DMS53 treated with DMSO at 0.1 percent for 48 hours (cell line): ENCODE results near the gene IGSF3.
"Not testable (repeated sequence)": the region's sequence is repeated elsewhere in the genome, so short reads cannot be mapped to it uniquely, and the experiment has no call there.

ENCODE experiments used
- DNase-seq: peaks from one replicate; lab custom pipeline; 2025; ENCODE audit not compliant: unreplicated experiment; lab: John Stamatoyannopoulos, UW

Gene IGSF3

GRCh38 chr1:116664366-116664977 lies 3.1 kb downstream of the IGSF3 start:
- DNase-seq = no peak

GRCh38 chr1:116663821-116664220 lies 3.7 kb downstream of the IGSF3 start:
- DNase-seq = no peak

GRCh38 chr1:116661633-116662032 lies 5.9 kb downstream of the IGSF3 start:
- no peak for DNase-seq

- not testable (repeated sequence) for DNase-seq
Observed at GRCh38 chr1:116658645-116659044, 8.9 kb downstream of the IGSF3 start.

- DNase-seq = not testable (repeated sequence)
Observed at GRCh38 chr1:116657836-116658235, 9.7 kb downstream of the IGSF3 start.

GRCh38 chr1:116654351-116654750 lies 13.2 kb downstream of the IGSF3 start:
- no peak for DNase-seq

GRCh38 chr1:116652598-116652997 lies 14.9 kb downstream of the IGSF3 start:
- DNase-seq = not testable (repeated sequence)

- not testable (repeated sequence) for DNase-seq
Observed at GRCh38 chr1:116650781-116651180, 16.8 kb downstream of the IGSF3 start.

GRCh38 chr1:116649041-116649440 lies 18.5 kb downstream of the IGSF3 start:
- not testable (repeated sequence) for DNase-seq

- not testable (repeated sequence) for DNase-seq
Observed at GRCh38 chr1:116648325-116648724, 19.2 kb downstream of the IGSF3 start.

- not testable (repeated sequence) for DNase-seq
Observed at GRCh38 chr1:116647186-116647585, 20.3 kb downstream of the IGSF3 start.

GRCh38 chr1:116646673-116647170 lies 20.8 kb downstream of the IGSF3 start:
- DNase-seq = not testable (repeated sequence)

- DNase-seq = not testable (repeated sequence)
Observed at GRCh38 chr1:116645802-116646672, 21.5 kb downstream of the IGSF3 start.

GRCh38 chr1:116644993-116645392 lies 22.5 kb downstream of the IGSF3 start:
- DNase-seq = not testable (repeated sequence)

- not testable (repeated sequence) for DNase-seq
Observed at GRCh38 chr1:116644096-116644495, 23.4 kb downstream of the IGSF3 start.

- DNase-seq = not testable (repeated sequence)
Observed at GRCh38 chr1:116643281-116643751, 24.2 kb downstream of the IGSF3 start.

- not testable (repeated sequence) for DNase-seq
Observed at GRCh38 chr1:116642311-116643280, 24.9 kb downstream of the IGSF3 start.

GRCh38 chr1:116637583-116637982 lies 29.9 kb downstream of the IGSF3 start:
- DNase-seq = not testable (repeated sequence)

GRCh38 chr1:116636584-116636983 lies 30.9 kb downstream of the IGSF3 start:
- not testable (repeated sequence) for DNase-seq

GRCh38 chr1:116634386-116634785 lies 33.1 kb downstream of the IGSF3 start:
- not testable (repeated sequence) for DNase-seq
